HG02943 (cell line): ENCODE measurements around the gene VWA2.
"Not testable (repeated sequence)": the region's sequence is repeated elsewhere in the genome, so short reads cannot be mapped to it uniquely, and the experiment has no call there.

ENCODE experiments used
- ATAC-seq: cut with Tn5 transposase; IDR thresholded peaks from one replicate; pipeline ENCODE4 v1.9.1; 2021; ENCODE audit warnings: mild to moderate bottlenecking, low read depth, moderate library complexity; ENCODE audit not compliant: unreplicated experiment

VWA2 gene

DNA sequence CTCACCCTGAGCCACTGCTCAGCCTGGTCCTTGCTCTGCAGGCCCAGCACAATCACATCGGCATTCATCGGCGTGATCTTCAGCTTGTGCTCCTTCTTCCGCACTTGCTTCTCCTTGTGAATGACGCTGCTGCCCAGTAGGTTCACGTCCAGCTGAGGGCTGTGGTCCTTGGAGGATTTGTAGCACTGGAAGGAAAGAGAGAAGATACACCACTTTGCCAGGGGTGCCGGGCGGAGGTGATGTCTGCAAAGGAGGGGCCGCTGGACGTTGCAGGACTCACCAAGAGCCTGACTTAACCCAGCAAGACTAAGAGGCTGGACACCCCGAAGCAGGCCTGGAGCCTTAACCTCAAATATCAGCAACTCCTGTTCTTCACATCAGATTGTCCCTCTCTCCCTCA is 74.8 kb downstream of the VWA2 start:
- no peak for ATAC-seq

DNA sequence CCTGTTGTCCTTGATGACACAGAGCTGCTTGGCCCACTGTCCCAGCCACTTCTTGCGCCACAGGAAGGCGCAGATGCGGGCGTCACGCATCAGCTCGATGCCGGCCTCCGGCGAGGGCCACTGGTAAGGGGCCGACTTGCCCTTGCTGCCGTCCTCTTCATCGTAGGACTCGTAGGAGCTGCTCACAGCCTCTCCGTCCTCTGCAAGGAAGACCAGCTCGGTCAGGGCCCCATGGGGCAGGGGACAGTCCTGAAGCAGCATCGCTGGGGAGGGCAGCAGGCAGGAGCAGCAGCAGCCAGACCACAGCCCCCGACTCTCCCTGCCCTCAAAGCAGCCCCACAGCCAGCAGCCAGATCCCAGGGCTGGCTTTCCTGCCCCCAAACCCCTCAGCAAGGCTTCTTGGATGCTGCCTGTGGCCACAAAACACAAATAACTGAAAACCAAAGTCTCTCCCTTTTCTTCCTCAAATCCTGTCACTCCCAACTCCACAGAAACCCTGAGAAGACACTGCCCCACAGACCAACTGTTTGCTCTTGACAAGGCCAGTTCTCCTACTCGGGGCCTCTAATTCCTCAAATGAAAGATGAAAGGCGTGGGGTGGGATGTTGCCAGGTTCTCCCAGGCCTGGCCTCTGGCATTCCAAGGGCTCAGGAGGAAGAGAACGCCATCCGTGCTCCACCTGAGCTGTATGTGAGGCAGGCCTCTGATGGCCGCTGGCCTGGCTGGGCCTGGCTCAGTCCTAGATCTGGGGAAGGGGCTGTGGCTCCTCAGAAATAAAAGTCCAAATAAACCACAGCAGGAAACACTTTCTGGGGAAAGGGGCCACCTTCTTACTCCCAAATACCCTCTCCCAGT is 76.7 kb downstream of the VWA2 start:
- no peak for ATAC-seq

DNA sequence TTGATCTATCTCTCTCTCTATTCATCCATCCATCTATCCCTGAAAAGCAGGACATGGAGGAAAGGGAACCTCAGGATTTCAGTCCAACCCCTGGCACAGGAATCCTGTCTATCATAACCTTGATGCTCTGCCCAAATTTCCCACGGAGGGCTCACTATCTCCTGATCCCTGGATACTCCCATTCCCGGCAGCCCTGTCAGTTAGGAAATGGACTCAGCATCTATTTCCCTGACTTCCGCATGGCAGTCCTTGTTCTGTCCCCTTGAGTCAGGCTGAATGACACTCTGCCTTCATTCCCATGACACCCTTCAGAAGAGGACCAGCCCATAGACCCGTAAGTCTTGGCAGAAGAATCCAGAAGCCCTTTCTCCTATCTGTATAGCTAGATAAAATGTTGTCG is 77.7 kb downstream of the VWA2 start:
- no peak for ATAC-seq

DNA sequence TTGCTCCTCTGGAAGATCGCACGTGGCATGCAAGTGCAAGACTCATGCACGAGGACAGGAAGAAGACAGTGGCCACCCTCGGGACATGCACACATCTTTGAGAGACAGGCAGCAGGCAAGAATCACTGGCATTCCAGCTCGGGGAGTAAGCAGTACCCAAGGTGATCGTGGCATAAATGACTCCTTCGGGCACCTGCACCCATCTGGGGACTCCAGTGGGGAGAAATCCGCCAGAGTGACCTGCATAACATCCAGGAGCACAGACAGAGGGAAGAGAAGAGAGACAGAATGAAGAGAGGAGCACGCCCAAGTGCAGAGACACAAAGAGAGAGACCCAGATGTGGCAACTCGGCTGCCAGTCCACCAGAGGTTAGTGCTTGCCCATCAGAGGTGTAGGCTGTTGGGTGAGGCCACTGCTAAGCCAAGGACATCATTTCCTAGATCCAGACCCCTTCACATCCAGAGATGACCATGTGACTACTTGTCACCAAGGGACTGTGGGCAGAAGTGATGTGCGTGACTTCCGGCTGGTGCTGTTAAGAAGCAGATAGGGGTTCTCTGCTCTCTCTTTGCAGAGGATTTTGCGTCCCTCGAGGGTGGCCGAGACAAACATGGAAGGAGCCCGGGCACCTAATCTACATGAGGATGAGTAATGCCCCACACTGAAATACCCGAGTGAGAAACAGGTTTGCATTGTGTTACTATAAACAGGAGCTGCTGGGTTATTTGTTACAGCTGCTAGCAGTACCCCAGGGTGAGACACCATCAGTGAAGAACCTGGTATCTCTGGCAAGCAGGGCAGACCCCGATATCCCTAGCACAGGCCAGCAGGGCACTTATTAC is 80.6 kb downstream of the VWA2 start:
- no peak for ATAC-seq

DNA sequence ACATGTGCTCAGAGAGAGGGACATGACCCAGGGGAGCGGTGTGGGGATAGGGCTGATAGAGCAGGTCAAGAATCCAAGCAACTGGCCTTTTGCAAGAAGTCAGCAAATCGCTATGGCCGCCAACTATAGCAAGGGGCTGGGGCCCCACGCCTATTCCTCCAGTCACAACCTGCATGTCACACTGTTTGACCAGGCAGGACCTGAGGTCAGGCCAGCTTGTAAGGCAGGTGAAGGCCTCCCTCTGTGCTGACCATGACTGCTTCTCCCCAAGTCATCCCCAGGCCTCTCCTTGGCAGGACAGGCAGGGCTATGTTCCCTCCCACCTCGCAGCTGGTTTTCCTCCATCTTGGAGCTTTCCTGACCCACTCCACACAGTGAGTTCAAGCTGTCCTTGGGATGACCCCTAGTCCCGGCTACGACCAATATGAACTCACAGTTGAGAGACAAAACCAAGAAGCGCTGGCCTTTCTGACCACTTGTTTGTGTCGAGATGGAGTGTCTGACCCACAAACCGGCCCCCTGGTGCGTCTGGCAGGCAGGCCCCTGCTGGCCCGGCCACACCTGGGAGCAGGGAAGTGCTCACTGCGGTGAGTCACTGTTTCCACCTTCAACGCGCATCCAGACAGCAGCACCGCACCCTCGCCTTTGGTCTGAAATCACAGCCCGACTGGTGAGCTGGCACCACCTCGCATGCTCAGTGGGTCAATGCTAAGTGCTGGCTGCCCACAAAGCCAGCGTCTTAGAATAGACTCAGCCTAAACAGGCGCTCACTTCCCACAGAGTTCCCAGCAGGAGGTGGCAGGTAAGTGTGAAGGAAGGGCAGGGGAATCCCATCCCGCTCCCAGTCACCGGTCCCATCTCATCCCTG is 81.4 kb downstream of the VWA2 start:
- no peak for ATAC-seq

DNA sequence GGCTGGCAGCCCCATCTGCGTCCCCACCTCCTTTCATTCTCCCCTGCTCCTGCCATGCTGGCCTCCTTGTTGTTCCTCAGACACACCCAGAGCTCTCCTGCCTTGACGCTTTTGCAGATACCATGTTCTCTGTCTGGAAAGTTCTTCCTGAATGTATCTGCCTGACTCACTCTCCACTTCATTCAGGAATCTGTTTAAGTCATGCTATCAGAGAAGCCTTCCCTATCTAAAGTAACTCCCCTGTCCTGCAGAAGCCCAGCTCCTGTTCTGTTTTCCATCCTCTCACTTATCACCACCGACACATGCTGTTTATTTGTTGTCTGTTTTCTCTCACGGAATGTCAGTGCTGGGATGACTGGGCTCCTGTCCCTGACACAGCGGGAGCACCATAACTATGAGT is 83.3 kb downstream of the VWA2 start:
- ATAC-seq, result no peak

DNA sequence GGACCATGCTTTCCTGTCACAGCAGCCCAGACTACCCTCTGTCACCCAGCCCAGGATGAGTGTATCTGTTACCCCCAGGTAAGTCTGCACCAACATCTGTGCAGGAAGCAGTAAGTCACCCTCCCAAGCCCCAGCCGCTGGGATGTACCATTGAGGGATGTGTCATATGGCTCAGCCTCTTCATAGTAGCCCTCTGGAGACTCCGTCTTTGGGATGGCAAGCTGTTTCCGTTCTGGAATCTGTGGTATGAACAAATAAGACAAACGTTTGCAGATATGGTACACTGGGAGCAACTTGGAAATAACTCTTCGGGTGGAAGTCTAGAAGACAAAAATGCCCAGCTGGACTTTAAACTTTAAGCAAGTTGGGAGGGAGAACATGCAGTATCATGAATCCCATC is 84.0 kb downstream of the VWA2 start:
- ATAC-seq, result no peak

DNA sequence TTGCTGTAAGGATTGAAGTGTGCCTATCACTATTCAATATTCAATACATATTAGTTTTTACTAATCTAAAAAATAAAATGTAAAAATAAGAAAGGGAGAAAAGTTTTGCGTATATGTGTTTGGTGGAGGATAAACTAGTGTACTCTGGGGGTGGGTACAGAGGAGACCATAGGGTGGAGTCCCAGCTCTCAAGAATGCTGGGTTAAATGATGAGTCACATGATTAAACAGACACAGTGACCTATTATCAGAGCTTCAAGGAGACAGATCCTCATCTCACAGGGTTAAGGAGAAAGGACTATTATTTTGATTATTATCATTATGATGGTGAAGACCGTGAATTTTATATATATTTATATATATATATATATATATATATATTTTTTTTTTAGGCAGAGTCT is 87.7 kb downstream of the VWA2 start:
- no peak for ATAC-seq

DNA sequence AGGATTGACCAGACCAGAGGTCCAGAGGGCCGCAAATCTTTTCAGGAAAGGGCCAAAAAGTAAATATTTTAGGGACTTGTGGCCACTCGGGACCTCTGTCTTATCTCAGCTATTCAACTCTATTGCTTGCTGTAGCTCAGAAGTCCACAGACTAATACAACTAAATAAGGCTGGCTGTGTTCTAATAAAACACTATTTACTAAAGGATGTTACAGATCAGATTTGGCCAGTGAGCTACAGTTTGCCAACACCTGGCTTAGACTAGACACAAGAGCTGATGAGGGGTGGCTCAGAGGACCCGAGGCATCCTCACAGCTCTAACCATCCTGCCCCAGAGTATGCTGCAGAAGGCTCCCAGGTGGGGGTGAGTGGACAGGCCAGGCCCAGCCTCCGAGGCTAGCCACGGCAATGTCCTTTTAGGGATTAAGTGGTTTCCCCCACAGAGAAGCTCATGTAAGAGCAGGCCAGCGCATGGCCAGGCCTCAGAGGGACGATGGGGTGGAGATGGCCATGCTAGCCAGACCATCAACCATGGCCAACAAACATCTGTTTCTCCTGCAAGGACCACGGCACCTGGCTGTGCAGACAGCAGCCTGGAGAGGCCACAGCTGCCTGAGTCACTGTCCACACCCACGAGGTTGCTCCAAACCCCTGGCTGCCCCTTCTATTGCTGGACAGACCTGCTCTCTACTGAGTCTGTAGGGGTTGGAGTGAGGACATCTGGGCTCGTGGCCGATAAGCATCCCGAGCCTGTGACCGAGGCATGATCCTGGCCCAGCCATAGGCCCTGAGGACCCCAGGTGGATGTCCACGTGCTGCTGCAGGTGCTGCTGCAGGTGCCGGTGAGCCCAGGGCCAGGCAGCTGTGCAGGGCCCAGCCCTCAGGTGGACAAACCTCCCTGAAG is 88.7 kb downstream of the VWA2 start:
- no peak for ATAC-seq

DNA sequence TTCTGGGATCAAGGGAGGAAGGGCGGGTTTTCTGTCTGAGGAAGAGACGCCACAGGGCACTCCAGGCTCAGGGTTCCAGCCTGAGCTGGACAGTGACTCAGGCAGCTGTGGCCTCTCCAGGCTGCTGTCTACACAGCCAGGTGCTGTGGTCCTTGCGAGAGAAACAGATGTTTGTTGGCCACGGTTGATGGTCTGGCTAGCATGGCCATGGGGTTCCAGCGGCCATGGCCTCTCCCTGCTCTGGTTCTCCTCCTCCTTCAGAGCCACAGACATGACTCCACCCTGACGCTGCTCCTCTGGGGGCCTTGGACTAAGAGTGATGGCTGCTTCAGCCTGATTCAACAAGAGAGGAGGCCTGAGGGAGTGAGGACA is 89.4 kb downstream of the VWA2 start:
- ATAC-seq, result no peak

DNA sequence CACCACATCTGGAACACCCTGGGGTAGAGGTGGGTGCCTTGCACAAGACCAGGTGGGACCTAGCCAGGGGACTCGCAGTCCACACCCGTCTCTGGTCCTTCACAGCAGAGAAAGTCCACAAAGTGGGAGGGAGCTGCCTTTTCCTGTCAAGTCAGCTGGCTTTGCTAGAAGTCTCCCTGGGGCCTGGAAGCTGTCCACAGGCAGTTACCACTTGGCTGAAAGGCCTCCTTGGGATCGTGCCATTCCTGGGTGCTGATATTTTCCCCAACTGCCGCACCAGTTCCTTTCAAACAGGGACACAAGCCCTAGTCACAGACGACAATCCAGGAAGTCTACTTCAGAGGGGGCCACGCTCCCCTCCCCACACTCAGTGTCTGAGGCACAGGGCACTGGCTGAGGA is 89.8 kb downstream of the VWA2 start:
- no peak for ATAC-seq

DNA sequence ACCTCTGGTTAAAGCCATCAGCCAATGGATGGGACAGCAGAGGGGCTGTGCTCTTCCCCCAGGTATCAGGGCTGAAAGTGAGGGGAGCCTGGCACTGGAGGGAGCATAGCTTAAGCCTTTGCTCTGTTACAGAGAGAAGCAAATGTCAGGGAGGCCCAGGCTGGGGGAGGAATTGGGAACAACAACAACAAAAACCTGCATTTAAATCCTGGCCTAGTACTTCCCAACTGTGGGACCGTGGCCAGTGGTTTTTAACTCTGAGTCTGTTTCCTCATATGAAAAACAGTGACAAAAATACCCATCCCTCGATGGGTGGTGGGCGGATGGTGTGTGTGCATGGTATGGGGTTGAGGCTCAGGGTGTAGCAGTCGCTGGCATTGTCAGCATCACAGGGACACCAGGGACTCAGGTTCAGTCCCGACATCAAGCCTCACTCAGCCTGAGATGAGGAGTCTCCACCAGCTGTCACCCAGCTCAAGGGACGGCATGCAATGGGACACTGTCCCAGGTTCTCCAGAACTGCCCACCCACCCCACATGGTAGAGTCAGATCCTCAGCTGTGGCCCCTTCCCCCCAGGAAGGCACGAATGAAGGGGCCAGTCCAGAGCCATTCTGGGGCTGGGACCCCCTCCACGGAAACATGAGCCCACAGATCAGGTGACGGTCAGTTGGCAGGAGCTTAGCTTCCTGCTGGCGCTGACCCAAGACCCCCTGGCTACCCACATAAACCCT is 90.7 kb downstream of the VWA2 start:
- no peak for ATAC-seq

DNA sequence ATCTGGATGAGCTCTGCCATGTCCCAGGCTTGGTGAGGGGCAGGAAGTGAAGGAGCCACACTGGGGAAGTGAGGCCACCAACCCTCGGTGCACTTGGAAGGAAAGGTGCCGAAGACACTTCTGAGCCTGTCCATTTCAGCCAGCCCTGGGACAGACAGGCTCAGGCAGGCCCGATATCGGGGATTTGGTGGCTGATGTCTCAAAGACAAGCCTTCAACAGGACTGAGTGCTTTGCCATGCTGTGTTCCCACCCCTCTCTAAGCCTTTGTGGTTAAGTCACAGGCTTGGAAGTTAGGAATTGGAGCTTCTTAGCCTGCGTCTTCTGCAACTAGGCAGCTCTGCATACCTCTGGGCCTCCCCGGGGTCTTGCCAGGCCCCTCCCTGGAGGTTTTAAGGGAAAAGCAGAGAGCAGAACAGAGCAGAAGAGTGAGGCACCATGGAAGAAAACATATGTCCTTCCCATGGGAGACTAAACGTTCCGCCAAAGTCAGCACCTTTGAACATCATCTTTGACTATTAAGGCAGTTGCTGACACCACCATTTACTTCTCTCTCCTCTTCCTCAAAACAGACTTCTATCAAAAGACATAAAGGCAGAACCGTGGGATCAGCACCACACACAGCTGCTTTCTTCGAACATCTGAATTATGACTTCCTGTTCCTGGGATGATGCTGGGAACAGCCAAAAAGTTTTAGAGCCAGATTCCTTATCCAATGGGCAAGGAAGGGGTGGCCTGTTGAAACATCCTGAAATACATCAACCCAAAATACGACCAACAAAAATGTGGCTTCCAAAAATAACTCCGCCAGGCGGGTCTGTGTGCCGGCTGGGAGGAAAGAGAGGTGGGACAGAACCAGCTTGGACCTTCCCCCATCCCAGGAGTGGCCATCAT is 93.5 kb downstream of the VWA2 start:
- ATAC-seq, result no peak

DNA sequence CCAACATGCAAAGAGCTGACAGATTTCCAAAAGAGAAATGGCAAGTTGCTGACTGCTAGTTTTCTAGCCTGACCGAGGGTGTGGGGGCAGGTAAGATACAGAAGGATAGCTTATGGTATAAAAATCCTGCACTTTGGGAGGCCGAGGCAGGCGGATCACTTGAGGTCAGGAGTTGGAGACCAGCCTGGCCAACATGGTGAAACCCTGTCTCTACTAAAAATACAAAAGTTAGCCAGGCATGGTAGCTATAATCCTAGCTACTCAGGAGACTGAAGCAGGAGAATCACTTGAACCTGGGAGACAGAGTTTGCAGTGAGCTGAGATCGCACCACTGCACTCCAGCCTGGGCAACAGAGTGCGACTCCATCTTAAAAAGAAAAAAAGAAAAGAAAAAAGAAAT is 94.4 kb downstream of the VWA2 start:
- ATAC-seq, result not testable (repeated sequence)

DNA sequence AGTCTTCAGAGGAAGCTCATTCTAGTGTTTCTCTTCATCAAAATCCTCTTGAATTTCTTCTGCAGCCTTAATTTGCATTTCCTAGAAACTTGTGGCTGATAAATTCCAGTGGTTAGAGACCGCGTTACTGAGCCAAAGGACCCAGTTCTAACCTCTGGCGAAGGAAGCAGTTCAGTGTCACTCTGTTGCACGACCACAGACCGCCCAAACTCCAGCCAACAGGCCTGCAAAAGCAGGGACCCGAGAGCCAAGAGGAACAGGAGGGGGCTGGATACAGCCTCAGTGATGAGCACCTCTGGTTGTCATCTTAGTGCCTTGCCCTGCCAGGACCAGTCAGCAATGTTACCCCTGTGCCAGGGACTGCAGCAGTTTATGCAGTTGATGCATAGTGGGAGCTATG is 95.2 kb downstream of the VWA2 start:
- no peak for ATAC-seq

DNA sequence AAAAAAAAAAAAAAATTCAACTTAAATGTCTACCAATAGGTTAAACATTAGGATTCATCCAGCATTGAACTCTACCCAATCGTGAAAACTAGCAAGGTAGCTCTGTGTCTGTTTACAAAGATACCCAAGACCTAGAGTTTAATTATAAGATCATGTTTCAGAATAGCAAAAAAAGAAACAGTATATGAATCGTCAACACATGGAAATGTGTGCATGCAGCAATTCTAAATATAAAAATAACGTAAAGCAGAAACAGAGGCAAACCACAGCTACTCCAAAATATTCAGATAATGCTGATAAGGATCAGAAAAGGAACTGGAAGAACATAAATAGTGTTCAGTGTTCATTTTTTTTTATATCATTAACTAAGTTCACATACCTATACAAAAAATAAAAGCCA is 96.6 kb downstream of the VWA2 start:
- ATAC-seq, result no peak

DNA sequence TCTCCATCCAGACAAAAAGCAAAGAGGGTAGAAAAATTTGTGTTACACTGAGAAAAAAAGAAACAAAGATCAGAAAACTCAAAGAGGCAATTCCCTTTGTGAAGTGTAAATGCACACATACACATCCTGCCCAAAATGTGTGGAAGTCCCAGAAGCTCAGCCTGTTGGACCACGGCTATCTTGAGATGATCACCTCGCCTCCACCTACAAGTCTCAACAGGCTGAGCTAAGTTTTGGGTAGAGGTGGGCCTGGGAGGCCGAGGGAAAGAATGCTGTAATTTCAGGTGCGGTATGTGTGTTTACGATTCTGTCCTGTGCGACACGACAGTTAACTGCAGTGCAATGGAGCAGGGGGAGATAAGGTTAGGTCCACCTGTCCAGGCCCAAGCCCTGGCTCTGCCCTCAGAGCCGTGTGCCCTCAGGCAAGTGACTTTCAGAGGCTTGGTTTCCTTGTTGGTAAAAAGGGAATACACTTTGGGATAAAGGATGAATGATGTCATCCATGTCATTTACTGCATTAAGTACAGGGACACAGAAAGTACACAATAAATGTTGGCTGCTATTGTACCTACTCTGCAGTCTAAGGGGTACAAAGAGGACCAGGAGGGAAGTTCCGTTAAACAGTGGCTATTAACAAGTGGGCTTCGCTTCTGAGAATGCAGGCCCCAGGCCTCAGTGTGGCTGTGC is 97.9 kb downstream of the VWA2 start:
- no peak for ATAC-seq
